GM12878 (cell line): ENCODE data around the gene MELTF.

Experiments used
- ATF7 ChIP-seq: fragments of 450-650 bp; IDR thresholded peaks from 2 replicates; pipeline ENCODE4 v1.6.1; 2016; ENCODE audit warnings: low read depth, mild to moderate bottlenecking
- CEBPB ChIP-seq, 2 experiments: fragments of 150-350 bp in 1 of 2; IDR thresholded peaks; 2 replicates each; pipeline ENCODE4 v1.6.1; 2012 to 2014; ENCODE audit warnings: low read depth in 2 of 2, low read length in 2 of 2, borderline replicate concordance in 1 of 2, inconsistent platforms in 1 of 2
- JUNB ChIP-seq: IDR thresholded peaks from 2 replicates; pipeline ENCODE4 v1.6.1; 2016; ENCODE audit warnings: antibody characterized with exemption, mild to moderate bottlenecking
- JUND ChIP-seq: IDR thresholded peaks from 2 replicates; pipeline ENCODE4 v1.6.1; 2012; ENCODE audit warnings: low read depth, mild to moderate bottlenecking, low read length, improper control_type of control experiment, moderate library complexity
- NBN ChIP-seq: fragments of 450-650 bp; IDR thresholded peaks from 2 replicates; pipeline ENCODE4 v1.6.1; 2016
- POLR2A ChIP-seq: IDR thresholded peaks from 2 replicates; pipeline ENCODE4 v1.6.1; 2011; ENCODE audit warnings: low read depth, mild to moderate bottlenecking, low read length
- POLR2AphosphoS5 ChIP-seq: IDR thresholded peaks from 2 replicates; pipeline ENCODE4 v1.6.1; 2011; ENCODE audit warnings: mild to moderate bottlenecking, low read length, inconsistent platforms
- ZNF274 ChIP-seq: IDR thresholded peaks from one replicate; pipeline ENCODE4 v1.8.0; 2011; ENCODE audit not compliant: insufficient read length, insufficient read depth
- ZNF384 ChIP-seq: IDR thresholded peaks from 2 replicates; pipeline ENCODE4 v1.6.1; 2012; ENCODE audit warnings: low read depth, mild to moderate bottlenecking, low read length, improper control_type of control experiment, borderline replicate concordance
- TF ChIP-seq, protein P1 (sequence below): fragments of 450-650 bp; IDR thresholded peaks from 2 replicates; pipeline ENCODE4 v1.6.1; 2016; ENCODE audit warnings: mild to moderate bottlenecking, moderate library complexity, borderline replicate concordance

DNA sequence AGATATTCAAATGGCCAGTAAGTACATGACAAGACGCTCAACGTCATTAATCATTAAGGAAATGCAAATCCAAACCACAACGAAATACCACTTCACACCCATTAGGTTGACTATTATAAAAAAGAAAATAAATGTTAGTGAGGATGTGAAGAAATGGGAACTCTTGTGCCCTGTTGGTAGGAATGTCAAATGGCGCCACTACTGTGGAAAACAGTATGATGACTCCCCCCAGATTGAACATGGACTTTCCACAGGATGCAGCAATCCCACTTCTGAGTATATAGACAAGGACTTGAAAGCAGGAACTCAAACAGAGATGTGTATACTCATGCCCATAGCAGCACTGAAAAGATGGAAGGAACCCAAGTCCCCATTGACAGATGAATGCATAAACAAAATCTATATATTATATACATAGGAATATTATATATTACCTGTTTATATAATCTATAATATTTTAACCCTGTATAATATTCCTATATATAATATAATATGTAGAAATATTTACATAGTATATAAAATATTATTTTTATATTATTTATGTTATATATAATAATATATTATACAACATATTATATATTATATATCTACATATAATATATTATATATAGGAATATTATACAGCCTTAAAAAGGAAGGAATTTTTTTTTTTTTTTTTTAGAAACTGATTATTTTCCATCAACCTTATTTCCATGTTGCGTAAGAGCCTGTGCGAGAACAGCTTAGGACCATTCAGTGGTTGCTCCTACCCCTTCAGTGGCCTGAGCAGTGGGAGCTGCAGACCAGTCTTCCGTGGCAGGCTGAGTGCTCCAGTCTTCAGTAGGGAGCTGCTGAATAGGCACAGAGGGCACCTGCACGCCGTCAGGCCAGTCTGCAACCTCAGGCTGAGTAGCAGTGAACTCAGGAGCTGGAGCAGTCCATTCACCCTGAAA lies 43.4 kb downstream of the MELTF start:
- TF ChIP-seq POLR2AphosphoS5 (no peak), ZNF384 (no peak), CEBPB (IDR thresholded peaks at IDR 0.05; ENCODE audit: borderline replicate concordance in 1 of 2, low read depth in 2 of 2, low read length in 2 of 2) (no peak), POLR2A (no peak), JUNB (no peak), ATF7 (no peak), ZNF274 (no peak), NBN (no peak), JUND (no peak)
- TF ChIP-seq, protein P1, sequence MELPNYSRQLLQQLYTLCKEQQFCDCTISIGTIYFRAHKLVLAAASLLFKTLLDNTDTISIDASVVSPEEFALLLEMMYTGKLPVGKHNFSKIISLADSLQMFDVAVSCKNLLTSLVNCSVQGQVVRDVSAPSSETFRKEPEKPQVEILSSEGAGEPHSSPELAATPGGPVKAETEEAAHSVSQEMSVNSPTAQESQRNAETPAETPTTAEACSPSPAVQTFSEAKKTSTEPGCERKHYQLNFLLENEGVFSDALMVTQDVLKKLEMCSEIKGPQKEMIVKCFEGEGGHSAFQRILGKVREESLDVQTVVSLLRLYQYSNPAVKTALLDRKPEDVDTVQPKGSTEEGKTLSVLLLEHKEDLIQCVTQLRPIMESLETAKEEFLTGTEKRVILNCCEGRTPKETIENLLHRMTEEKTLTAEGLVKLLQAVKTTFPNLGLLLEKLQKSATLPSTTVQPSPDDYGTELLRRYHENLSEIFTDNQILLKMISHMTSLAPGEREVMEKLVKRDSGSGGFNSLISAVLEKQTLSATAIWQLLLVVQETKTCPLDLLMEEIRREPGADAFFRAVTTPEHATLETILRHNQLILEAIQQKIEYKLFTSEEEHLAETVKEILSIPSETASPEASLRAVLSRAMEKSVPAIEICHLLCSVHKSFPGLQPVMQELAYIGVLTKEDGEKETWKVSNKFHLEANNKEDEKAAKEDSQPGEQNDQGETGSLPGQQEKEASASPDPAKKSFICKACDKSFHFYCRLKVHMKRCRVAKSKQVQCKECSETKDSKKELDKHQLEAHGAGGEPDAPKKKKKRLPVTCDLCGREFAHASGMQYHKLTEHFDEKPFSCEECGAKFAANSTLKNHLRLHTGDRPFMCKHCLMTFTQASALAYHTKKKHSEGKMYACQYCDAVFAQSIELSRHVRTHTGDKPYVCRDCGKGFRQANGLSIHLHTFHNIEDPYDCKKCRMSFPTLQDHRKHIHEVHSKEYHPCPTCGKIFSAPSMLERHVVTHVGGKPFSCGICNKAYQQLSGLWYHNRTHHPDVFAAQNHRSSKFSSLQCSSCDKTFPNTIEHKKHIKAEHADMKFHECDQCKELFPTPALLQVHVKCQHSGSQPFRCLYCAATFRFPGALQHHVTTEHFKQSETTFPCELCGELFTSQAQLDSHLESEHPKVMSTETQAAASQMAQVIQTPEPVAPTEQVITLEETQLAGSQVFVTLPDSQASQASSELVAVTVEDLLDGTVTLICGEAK: no peak
